DOHH2 (cell line): Measurements from ENCODE around the gene STMND1.

ENCODE experiments used
- H3F3A ChIP-seq: fragments of 200-600 bp; sonication (generic), shearing (Covaris generic); 2 replicates; pipeline ENCODE4 v1.6.0; 2016; ENCODE audit warnings: antibody characterized with exemption, mild to moderate bottlenecking; ENCODE audit not compliant: control insufficient read depth, insufficient read depth
- H3K27ac ChIP-seq: fragments of 200-600 bp; sonication (generic); 2 replicates; pipeline ENCODE4 v1.5.1; 2014; ENCODE audit warnings: low read depth, mild to moderate bottlenecking, low read length, moderate library complexity
- H3K27me3 ChIP-seq: fragments of 200-600 bp; sonication (generic); 2 replicates; pipeline ENCODE4 v1.6.1; 2014; ENCODE audit warnings: mild to moderate bottlenecking, low read length, mixed read lengths; ENCODE audit not compliant: control insufficient read depth
- H3K36me3 ChIP-seq: fragments of 200-600 bp; sonication (generic); 2 replicates; pipeline ENCODE4 v1.6.1; 2014; ENCODE audit warnings: mild to moderate bottlenecking, low read length, moderate library complexity, mixed read lengths; ENCODE audit not compliant: control insufficient read depth
- H3K4me1 ChIP-seq: fragments of 200-600 bp; sonication (generic); 2 replicates; pipeline ENCODE4 v1.6.1; 2014; ENCODE audit warnings: mild to moderate bottlenecking, low read length, mixed read lengths; ENCODE audit not compliant: control insufficient read depth
- H3K4me2 ChIP-seq: fragments of 200-600 bp; sonication (generic); 2 replicates; pipeline ENCODE4 v1.6.0; 2014; ENCODE audit warnings: mild to moderate bottlenecking, low read length, moderate library complexity
- H3K4me3 ChIP-seq: fragments of 200-600 bp; sonication (generic); 2 replicates; pipeline ENCODE4 v1.5.1; 2014; ENCODE audit warnings: mild to moderate bottlenecking, low read length, mixed read lengths
- H3K79me2 ChIP-seq: fragments of 200-600 bp; sonication (generic); 2 replicates; pipeline ENCODE4 v1.6.1; 2014; ENCODE audit warnings: mild to moderate bottlenecking, low read length, mixed read lengths; ENCODE audit not compliant: control insufficient read depth
- H3K9me2 ChIP-seq: fragments of 200-600 bp; sonication (generic); replicated peaks from 2 replicates; pipeline ENCODE4 v1.6.1; 2014; ENCODE audit warnings: mild to moderate bottlenecking, low read length, mixed read lengths; ENCODE audit not compliant: control insufficient read depth
- H3K9me3 ChIP-seq: fragments of 200-600 bp; sonication (generic); 2 replicates; pipeline ENCODE4 v1.6.1; 2014; ENCODE audit warnings: antibody characterized with exemption, low read length, mixed read lengths; ENCODE audit not compliant: control insufficient read depth, insufficient read depth
- H4K20me1 ChIP-seq: fragments of 200-600 bp; sonication (generic); 2 replicates; pipeline ENCODE4 v1.6.0; 2014; ENCODE audit warnings: low read depth, mild to moderate bottlenecking, antibody characterized with exemption, low read length, moderate library complexity; ENCODE audit not compliant: control insufficient read depth, insufficient read depth
- EZH2phosphoT487 ChIP-seq: fragments of 200-600 bp; sonication (generic); IDR thresholded peaks from 2 replicates; pipeline ENCODE4 v1.6.1; 2017; ENCODE audit warnings: borderline replicate concordance, mild to moderate bottlenecking, antibody characterized with exemption, low read length, moderate library complexity, mixed read lengths
- TF ChIP-seq, protein P1 (sequence below): fragments of 200-600 bp; sonication (generic); IDR thresholded peaks from one replicate; pipeline ENCODE4 v1.5.1; 2014; ENCODE audit warnings: antibody characterized with exemption, mild to moderate bottlenecking, low read depth, low read length; ENCODE audit not compliant: poor library complexity, severe bottlenecking

Gene STMND1

DNA sequence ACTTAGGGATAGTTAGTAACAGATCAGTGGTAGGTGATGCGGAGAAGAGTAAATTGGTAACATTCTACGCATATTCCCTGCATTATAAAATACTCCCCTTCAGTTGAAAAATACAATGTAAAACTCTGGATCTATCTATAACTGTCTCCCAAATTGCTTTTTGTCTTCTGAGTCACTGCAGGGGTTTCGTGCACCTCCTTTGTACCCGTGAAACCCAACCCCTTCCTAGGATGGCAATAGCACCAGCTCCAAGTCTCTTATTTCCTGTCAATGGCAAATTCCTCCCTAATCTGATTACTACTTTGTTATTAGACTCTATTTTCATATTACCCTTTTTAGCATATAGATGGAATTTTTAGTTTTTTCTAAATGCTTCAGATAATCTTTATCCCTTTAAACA lies 20.6 kb upstream of the STMND1 start:
- no peak overlapping the region for H3K4me3 ChIP-seq
- no peaks in the 10 kb centered on the region for H3K9me2 ChIP-seq
- H3K27ac ChIP-seq: no peak overlapping the region
- no peaks in the 10 kb centered on the region for H3F3A ChIP-seq
- TF ChIP-seq, protein P1, sequence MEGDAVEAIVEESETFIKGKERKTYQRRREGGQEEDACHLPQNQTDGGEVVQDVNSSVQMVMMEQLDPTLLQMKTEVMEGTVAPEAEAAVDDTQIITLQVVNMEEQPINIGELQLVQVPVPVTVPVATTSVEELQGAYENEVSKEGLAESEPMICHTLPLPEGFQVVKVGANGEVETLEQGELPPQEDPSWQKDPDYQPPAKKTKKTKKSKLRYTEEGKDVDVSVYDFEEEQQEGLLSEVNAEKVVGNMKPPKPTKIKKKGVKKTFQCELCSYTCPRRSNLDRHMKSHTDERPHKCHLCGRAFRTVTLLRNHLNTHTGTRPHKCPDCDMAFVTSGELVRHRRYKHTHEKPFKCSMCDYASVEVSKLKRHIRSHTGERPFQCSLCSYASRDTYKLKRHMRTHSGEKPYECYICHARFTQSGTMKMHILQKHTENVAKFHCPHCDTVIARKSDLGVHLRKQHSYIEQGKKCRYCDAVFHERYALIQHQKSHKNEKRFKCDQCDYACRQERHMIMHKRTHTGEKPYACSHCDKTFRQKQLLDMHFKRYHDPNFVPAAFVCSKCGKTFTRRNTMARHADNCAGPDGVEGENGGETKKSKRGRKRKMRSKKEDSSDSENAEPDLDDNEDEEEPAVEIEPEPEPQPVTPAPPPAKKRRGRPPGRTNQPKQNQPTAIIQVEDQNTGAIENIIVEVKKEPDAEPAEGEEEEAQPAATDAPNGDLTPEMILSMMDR: no peak
- no peaks in the 10 kb centered on the region for H3K36me3 ChIP-seq
- no peaks in the 10 kb centered on the region for H3K4me1 ChIP-seq
- no peaks in the 10 kb centered on the region for H3K27me3 ChIP-seq
- H3K79me2 ChIP-seq: no peaks in the 10 kb centered on the region
- H3K4me2 ChIP-seq: no peak overlapping the region
- H4K20me1 ChIP-seq: no peaks in the 10 kb centered on the region
- H3K9me3 ChIP-seq: no peaks in the 10 kb centered on the region

DNA sequence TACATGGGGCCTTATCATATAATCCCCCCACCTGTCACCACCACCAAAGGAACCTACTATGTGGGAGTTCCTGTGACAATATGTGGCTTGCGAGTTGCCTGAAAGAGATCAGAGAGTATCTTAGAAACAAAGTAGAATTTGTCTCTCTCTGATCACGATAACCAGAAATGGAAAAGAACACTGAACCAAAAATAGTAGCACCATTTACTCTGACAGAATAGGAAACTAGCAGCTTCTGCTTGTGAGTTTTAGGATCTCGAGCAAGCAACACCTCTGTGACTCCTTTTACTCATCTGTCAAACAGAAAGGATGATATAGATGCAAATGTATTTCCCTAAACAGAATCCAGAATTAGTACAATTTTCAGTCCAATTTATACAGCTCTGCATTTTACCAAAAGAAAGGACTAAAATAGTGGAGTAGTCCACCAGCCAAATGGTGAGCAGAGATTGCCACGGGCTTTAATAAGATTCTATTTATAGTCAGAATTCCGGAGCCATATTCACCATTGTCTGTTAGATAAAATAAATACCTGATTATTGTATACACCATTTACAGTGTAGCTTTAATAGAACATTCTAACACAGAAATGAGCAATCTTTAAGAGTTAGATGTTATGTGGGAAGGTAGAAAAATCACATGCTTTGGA lies 19.9 kb upstream of the STMND1 start:
- Histone ChIP-seq H3K27me3 (no peaks in the 10 kb centered on the region), H4K20me1 (no peaks in the 10 kb centered on the region), H3K9me3 (no peaks in the 10 kb centered on the region), H3K4me3 (no peak overlapping the region), H3K36me3 (no peaks in the 10 kb centered on the region), H3K4me1 (no peaks in the 10 kb centered on the region), H3K9me2 (no peaks in the 10 kb centered on the region), H3F3A (no peaks in the 10 kb centered on the region), H3K4me2 (no peak overlapping the region), H3K79me2 (no peaks in the 10 kb centered on the region), H3K27ac (no peak overlapping the region)
- TF ChIP-seq EZH2phosphoT487: no peak
- TF ChIP-seq, protein P1: no peak

DNA sequence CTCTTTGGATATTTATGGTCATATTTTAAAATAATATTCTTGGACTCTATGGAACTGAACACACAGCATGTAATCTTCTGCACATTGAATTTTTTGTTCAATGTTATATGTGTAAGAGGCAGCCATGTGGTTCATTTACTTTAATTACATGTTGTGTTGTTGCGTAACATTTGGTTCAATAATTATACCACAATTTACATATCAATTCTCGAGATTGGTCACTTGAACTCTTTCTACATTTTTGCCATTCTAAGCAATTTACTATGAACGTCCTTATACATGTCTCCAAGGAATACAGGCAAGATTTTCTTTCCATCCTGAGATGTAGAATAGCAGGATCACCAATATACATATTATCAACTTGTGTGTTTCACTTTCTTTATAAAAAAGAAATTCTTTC lies 18.5 kb upstream of the STMND1 start:
- no peaks in the 10 kb centered on the region for H3K27me3 ChIP-seq
- H3K27ac ChIP-seq: no peak overlapping the region
- no peaks in the 10 kb centered on the region for H3F3A ChIP-seq
- H3K9me2 ChIP-seq: no peaks in the 10 kb centered on the region
- H3K9me3 ChIP-seq: no peaks in the 10 kb centered on the region
- TF ChIP-seq EZH2phosphoT487: no peak
- TF ChIP-seq, protein P1: no peak
- H3K4me2 ChIP-seq: no peak overlapping the region
- H3K36me3 ChIP-seq: no peaks in the 10 kb centered on the region
- H3K4me3 ChIP-seq: no peak overlapping the region
- H4K20me1 ChIP-seq: no peaks in the 10 kb centered on the region
- no peaks in the 10 kb centered on the region for H3K4me1 ChIP-seq
- no peaks in the 10 kb centered on the region for H3K79me2 ChIP-seq
